Stimulated activated naive CD8-positive, alpha-beta T cell treated with anti-CD3 and anti-CD28 coated beads, Interleukin-15, Interleukin-2, amounts not matched to agents 100 ng/mL and 50 ng/mL, for 24 hours (primary cell): Measurements from ENCODE around the gene MUC13.

ENCODE experiments used
- H3K27ac Mint-ChIP-seq: one replicate; pipeline ENCODE4 v1.8.0; 2021; ENCODE audit warnings: mild to moderate bottlenecking, mixed read lengths
- H3K27me3 Mint-ChIP-seq: one replicate; pipeline ENCODE4 v1.8.0; 2021; ENCODE audit warnings: mixed read lengths
- H3K36me3 Mint-ChIP-seq: one replicate; pipeline ENCODE4 v1.8.0; 2021; ENCODE audit warnings: low read depth, mixed read lengths
- H3K4me1 Mint-ChIP-seq: one replicate; pipeline ENCODE4 v1.8.0; 2021; ENCODE audit warnings: low read depth, mixed read lengths
- H3K4me3 Mint-ChIP-seq: one replicate; pipeline ENCODE4 v1.8.0; 2021; ENCODE audit warnings: mild to moderate bottlenecking, mixed read lengths
- H3K9me3 Mint-ChIP-seq: one replicate; pipeline ENCODE4 v1.8.0; 2021; ENCODE audit warnings: mixed read lengths

MUC13 gene, protein sequence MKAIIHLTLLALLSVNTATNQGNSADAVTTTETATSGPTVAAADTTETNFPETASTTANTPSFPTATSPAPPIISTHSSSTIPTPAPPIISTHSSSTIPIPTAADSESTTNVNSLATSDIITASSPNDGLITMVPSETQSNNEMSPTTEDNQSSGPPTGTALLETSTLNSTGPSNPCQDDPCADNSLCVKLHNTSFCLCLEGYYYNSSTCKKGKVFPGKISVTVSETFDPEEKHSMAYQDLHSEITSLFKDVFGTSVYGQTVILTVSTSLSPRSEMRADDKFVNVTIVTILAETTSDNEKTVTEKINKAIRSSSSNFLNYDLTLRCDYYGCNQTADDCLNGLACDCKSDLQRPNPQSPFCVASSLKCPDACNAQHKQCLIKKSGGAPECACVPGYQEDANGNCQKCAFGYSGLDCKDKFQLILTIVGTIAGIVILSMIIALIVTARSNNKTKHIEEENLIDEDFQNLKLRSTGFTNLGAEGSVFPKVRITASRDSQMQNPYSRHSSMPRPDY

GRCh38 chr3:124934577-124934976, at the start of gene MUC13:
TSS of gene MUC13 (minus strand) at chr3:124934751. CDS start at chr3:124934712, 39 bp downstream.
- Mint-ChIP-seq H3K27ac (no peak within 1 kb of the TSS), H3K4me3 (no peak within 1 kb of the TSS), H3K36me3 (no peaks in the 10 kb centered on the region), H3K27me3 (peaks cover 11% of the 10 kb centered on the region), H3K4me1 (no peaks in the 10 kb centered on the region), H3K9me3 (no peaks in the 10 kb centered on the region)

GRCh38 chr3:124982855-124983254, 48.3 kb upstream of the MUC13 start:
- H3K9me3 Mint-ChIP-seq = no peaks in the 10 kb centered on the region
- H3K4me3 Mint-ChIP-seq = no peak overlapping the region
- H3K4me1 Mint-ChIP-seq = no peaks in the 10 kb centered on the region
- peaks cover 24% of the 10 kb centered on the region for H3K36me3 Mint-ChIP-seq
- peak overlapping the region; percentile 52 for H3K27ac Mint-ChIP-seq
- H3K27me3 Mint-ChIP-seq = no peaks in the 10 kb centered on the region

GRCh38 chr3:124981472-124981871, 46.9 kb upstream of the MUC13 start:
- H3K27me3 Mint-ChIP-seq = no peaks in the 10 kb centered on the region
- H3K4me1 Mint-ChIP-seq = peaks cover 6% of the 10 kb centered on the region
- no peaks in the 10 kb centered on the region for H3K9me3 Mint-ChIP-seq
- peaks cover 38% of the 10 kb centered on the region for H3K36me3 Mint-ChIP-seq
- H3K27ac Mint-ChIP-seq = no peak overlapping the region
- no peak overlapping the region for H3K4me3 Mint-ChIP-seq

DNA sequence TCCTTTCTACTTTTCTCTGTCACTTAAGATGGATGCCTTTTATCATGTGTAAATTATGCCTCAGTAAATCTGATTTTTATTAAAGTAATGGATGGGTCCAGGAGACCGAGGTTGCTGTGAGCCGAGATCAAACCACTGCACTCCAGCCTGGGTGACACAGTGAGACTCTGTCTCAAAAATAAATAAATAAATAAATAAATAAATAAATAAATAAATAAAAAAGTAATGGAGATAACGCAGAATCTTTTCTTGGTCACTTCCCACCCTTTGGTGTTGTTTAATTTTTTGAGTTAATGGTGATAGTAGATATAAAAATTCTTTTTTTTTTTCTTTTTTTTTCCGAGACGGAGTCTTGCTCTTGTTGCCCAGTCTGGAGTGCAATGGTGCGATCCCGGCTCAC, 44.1 kb upstream of the MUC13 start:
- H3K9me3 Mint-ChIP-seq = no peaks in the 10 kb centered on the region
- peaks cover 28% of the 10 kb centered on the region for H3K36me3 Mint-ChIP-seq
- H3K4me1 Mint-ChIP-seq = peaks cover 6% of the 10 kb centered on the region
- H3K4me3 Mint-ChIP-seq = no peak overlapping the region
- no peaks in the 10 kb centered on the region for H3K27me3 Mint-ChIP-seq
- no peak overlapping the region for H3K27ac Mint-ChIP-seq

DNA sequence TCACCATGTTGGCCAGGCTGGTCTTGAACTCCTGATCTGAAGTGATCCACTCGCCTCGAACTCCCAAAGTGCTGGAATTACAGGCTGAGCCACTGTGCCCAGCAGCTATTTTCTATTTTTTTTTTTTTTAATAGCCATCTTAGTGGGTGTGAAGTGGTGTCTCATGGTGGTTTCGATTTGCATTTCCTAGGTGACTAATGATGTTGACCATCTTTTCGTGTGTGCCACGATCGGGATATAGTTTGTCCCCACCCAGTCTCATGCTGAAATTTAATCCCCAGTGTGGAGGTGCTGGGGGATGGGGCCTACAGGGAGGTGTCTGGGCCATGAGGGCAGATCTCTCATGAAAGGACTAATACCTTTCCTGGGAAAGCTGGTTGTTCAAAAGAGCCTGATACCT, 41.8 kb upstream of the MUC13 start:
- peaks cover 21% of the 10 kb centered on the region for H3K36me3 Mint-ChIP-seq
- no peaks in the 10 kb centered on the region for H3K27me3 Mint-ChIP-seq
- peaks cover 6% of the 10 kb centered on the region for H3K4me1 Mint-ChIP-seq
- H3K9me3 Mint-ChIP-seq = no peaks in the 10 kb centered on the region
- H3K27ac Mint-ChIP-seq = no peak overlapping the region
- H3K4me3 Mint-ChIP-seq = no peak overlapping the region

GRCh38 chr3:124974691-124975090, 40.1 kb upstream of the MUC13 start:
- peaks cover 34% of the 10 kb centered on the region for H3K36me3 Mint-ChIP-seq
- H3K4me3 Mint-ChIP-seq = no peak overlapping the region
- peaks cover 6% of the 10 kb centered on the region for H3K4me1 Mint-ChIP-seq
- no peaks in the 10 kb centered on the region for H3K9me3 Mint-ChIP-seq
- H3K27ac Mint-ChIP-seq = no peak overlapping the region
- no peaks in the 10 kb centered on the region for H3K27me3 Mint-ChIP-seq

DNA sequence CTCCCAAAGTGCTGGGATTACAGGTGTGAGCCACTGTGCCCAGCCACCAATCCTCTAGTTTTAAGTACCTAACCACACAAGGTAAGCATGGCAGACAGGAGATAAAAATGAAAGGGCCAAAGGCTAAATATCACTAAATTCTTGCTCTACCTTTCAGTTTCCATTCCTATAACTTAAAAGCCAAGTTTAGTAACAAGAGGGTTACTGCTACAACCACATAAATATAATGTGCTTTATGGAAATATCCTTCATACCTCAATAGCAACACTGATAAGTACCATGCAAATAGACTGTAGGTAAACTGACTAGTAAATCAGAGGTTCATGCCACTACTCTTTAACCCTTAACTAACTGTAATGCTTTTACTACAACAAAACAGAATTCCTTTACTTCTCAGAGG, 38.7 kb upstream of the MUC13 start:
- H3K4me1 Mint-ChIP-seq = peaks cover 6% of the 10 kb centered on the region
- no peak overlapping the region for H3K27ac Mint-ChIP-seq
- no peaks in the 10 kb centered on the region for H3K9me3 Mint-ChIP-seq
- no peak overlapping the region for H3K4me3 Mint-ChIP-seq
- peaks cover 39% of the 10 kb centered on the region for H3K36me3 Mint-ChIP-seq
- no peaks in the 10 kb centered on the region for H3K27me3 Mint-ChIP-seq

DNA sequence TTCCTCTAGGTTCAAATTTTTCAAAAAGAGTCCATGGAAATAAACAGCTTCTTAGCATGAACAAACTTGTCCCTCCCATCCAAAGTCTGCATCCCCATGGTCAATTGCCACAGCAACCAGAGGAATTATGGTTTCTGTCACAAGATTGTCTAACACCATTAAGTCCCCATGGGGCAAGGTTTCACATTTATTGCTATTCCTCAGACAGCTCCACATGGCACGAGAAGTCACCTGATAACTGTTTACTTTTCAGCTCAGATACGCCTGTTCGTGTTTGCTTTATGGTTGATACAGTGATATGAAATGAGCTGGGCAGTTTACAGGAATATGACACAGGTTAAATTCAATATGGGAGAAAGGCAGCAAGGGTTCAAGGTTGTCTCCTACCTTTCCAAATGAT, 37.9 kb upstream of the MUC13 start:
- peaks cover 34% of the 10 kb centered on the region for H3K36me3 Mint-ChIP-seq
- no peak overlapping the region for H3K27ac Mint-ChIP-seq
- H3K4me3 Mint-ChIP-seq = no peak overlapping the region
- no peaks in the 10 kb centered on the region for H3K27me3 Mint-ChIP-seq
- H3K9me3 Mint-ChIP-seq = no peaks in the 10 kb centered on the region
- H3K4me1 Mint-ChIP-seq = peaks cover 6% of the 10 kb centered on the region

GRCh38 chr3:124969963-124970722, 35.6 kb upstream of the MUC13 start:
- H3K27me3 Mint-ChIP-seq = no peaks in the 10 kb centered on the region
- H3K4me3 Mint-ChIP-seq = no peak overlapping the region
- H3K4me1 Mint-ChIP-seq = no peaks in the 10 kb centered on the region
- no peaks in the 10 kb centered on the region for H3K9me3 Mint-ChIP-seq
- H3K27ac Mint-ChIP-seq = no peak overlapping the region
- peaks cover 23% of the 10 kb centered on the region for H3K36me3 Mint-ChIP-seq

GRCh38 chr3:124969190-124969589, 34.6 kb upstream of the MUC13 start:
- no peaks in the 10 kb centered on the region for H3K27me3 Mint-ChIP-seq
- H3K36me3 Mint-ChIP-seq = peaks cover 23% of the 10 kb centered on the region
- no peaks in the 10 kb centered on the region for H3K4me1 Mint-ChIP-seq
- no peaks in the 10 kb centered on the region for H3K9me3 Mint-ChIP-seq
- H3K4me3 Mint-ChIP-seq = no peak overlapping the region
- no peak overlapping the region for H3K27ac Mint-ChIP-seq

DNA sequence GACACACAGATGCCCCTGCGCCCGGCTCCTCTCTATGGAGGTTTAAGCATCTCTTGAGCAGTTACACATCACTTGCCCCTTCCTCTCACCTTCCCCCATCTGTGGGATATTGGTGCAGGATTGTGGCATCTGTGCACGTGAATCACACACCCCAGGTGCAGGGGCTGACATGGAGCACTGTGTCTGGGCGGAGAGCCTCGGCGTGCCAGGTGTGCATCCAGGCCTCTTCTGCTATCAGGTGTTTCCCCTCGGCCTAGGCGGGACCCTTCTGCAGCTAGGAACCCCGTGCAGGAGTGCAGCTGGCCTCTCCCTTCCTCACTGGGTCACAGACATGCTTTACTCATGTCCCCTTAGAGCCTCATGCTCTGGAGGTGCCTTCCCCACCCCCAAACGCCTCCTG, 33.4 kb upstream of the MUC13 start:
- no peak overlapping the region for H3K4me3 Mint-ChIP-seq
- no peaks in the 10 kb centered on the region for H3K9me3 Mint-ChIP-seq
- H3K4me1 Mint-ChIP-seq = no peaks in the 10 kb centered on the region
- H3K27ac Mint-ChIP-seq = no peak overlapping the region
- peaks cover 23% of the 10 kb centered on the region for H3K36me3 Mint-ChIP-seq
- no peaks in the 10 kb centered on the region for H3K27me3 Mint-ChIP-seq

DNA sequence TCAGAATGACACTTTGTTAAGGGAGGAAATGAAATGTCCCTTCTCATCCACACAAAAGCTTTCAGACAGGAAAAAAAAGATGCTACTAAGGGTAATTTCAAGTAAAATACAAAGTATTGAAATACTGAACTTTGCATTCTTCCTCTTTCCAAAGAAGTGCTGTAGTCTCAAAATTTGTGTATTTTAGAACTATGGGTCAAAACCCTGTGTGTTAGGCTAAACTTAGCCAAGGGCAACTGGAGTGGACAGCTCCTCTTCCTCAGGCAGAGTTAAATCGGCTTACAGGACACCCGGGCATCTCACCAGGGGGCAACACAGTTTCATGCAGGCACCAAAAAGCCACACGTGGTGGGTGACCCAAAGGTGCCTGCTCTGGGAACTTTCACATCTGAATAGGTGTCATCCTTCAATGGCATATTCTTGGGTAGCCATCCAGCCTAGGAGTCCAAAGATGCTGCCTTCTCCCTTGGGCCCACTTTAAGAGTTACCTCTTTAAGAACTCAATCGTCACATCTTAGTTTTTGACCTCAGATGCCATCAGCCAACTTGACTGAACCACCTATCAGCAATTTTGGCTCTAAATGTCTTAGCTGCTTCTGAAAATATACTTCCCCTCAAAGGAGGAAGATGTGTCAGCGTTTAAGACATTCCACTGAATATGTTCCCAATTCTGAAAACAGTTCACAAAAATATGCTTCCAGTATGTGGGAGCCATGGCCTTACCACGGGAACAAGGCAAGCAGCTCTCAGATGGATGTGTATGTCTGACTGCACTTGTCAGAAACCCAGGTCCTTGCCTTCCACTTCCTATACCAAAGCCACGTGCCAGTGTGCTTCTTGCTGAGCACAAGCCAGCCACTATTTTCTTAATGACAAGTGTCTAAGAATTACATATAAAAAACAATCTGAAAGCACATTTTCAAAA, 32.2 kb upstream of the MUC13 start:
- Mint-ChIP-seq H3K4me3 (no peak overlapping the region), H3K27ac (no peak overlapping the region), H3K36me3 (peaks cover 18% of the 10 kb centered on the region), H3K9me3 (no peaks in the 10 kb centered on the region), H3K4me1 (no peaks in the 10 kb centered on the region), H3K27me3 (no peaks in the 10 kb centered on the region)

GRCh38 chr3:124965413-124965812, 30.9 kb upstream of the MUC13 start:
- H3K9me3 Mint-ChIP-seq = no peaks in the 10 kb centered on the region

DNA sequence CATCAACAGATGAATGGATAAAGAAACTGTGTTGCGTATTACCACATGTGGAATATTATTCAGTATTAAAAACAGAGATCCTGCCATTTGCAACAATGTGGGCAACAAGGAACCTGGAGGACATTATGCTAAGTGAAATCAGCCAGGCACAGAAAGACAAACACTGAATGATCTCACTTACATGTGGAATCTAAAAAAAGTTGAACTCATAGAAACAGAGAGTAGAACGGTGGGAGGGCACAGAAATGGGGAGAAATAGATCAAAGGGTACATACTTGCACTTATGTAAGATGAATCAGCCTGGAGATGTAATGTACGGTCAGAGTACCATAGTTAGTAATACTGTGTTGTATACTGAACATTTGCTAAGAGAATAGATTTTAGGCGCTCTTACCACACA, 29.8 kb upstream of the MUC13 start:
- H3K36me3 Mint-ChIP-seq = peaks cover 4% of the 10 kb centered on the region
- H3K27me3 Mint-ChIP-seq = no peaks in the 10 kb centered on the region
- no peaks in the 10 kb centered on the region for H3K4me1 Mint-ChIP-seq
- H3K9me3 Mint-ChIP-seq = no peaks in the 10 kb centered on the region
- H3K4me3 Mint-ChIP-seq = no peak overlapping the region
- no peak overlapping the region for H3K27ac Mint-ChIP-seq

More at GRCh38 chr3:124965413-124965812, 30.9 kb upstream of the MUC13 start:
- no peak overlapping the region for H3K27ac Mint-ChIP-seq
- no peak overlapping the region for H3K4me3 Mint-ChIP-seq
- no peaks in the 10 kb centered on the region for H3K27me3 Mint-ChIP-seq
- peaks cover 12% of the 10 kb centered on the region for H3K36me3 Mint-ChIP-seq
- no peaks in the 10 kb centered on the region for H3K4me1 Mint-ChIP-seq
